Measurements from ENCODE around the gene RPTOR. TPM values are rescaled to one million over a fixed set of nuclear protein-coding genes. Genes with fewer than 3 reads are reported as not detected.

Gene RPTOR
- polyA plus RNA-seq, 1 donor from 2014 or later: 8.0 TPM

DNA sequence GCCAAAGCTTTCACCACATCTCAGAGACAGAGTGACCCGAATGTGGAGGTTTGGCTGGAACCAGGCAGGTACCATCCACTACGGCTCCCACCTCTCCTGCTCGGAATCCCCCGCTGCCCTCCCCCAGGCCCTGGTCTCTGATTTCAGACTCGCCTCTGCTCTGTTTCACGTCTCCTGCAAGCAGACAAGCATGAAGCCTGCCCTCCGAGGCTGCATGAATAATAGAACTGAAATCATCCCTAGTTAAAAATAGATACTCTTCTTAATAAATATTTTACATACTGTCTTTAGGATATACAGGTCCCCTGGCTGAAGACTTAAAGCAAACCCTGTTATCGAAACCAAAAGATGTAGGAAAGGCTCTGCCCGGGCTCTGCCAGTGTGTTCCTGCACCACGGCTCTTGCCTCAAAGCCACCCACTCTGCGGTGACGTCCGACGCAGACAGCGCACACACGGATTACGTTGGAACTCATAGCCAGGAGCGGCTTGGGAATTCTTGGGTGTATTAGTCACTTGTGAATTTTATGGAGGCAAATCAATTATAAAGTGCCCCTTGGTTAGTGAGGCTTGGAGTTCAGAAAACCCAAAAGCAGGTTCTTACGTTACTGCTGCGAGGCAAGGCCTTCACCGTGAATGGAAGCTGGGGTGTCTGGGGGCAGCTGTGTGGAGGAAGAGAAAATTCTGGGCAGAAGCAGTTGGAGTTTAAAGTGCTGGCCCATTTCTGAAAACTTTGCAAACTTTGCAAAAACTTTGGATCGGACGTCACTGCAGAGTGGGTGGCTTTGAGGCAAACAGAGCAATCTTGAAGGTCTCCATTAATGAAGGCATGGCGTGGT, 42.7 kb upstream of the RPTOR start:
- Histone ChIP-seq H3K9me2 (ENCODE audit: insufficient read depth, low read length) (no peaks in the 10 kb centered on the region), H3K27me3 (ENCODE audit: insufficient read depth, low read depth, low read length) (no peaks in the 10 kb centered on the region), H3K9ac (ENCODE audit: low read length) (no peak overlapping the region), H3K9me3 (ENCODE audit: low read length) (no peaks in the 10 kb centered on the region), H3K4me2 (ENCODE audit: low read length) (no peak overlapping the region), H2AFZ (ENCODE audit: low read depth, low read length) (no peak overlapping the region), H3K4me3 (ENCODE audit: low read length) (no peak overlapping the region), H3F3A (ENCODE audit: insufficient read depth, low read length, poor library complexity, severe bottlenecking) (no peaks in the 10 kb centered on the region), H3K79me2 (replicated peaks; ENCODE audit: insufficient read depth, low read length) (no peaks in the 10 kb centered on the region), H3K36me3 (ENCODE audit: insufficient read depth, low read length) (no peaks in the 10 kb centered on the region), H4K20me1 (ENCODE audit: insufficient read depth) (no peaks in the 10 kb centered on the region), H3K27ac (ENCODE audit: low read length) (no peak overlapping the region)
- TF ChIP-seq SMC3 (conservative IDR thresholded peaks at IDR 0.05; ENCODE audit: poor library complexity) (no peak), MXI1 (conservative IDR thresholded peaks at IDR 0.05; ENCODE audit: poor library complexity, severe bottlenecking) (no peak), EP300 (conservative IDR thresholded peaks at IDR 0.05; ENCODE audit: poor library complexity, severe bottlenecking) (no peak), TAF1 (IDR thresholded peaks at IDR 0.05; ENCODE audit: low read depth) (no peak), RAD21 (conservative IDR thresholded peaks at IDR 0.05) (no peak), EZH2 (IDR thresholded peaks at IDR 0.05; ENCODE audit: borderline replicate concordance, insufficient read depth, low read length, poor library complexity, severe bottlenecking) (no peak), POLR2AphosphoS5 (IDR thresholded peaks at IDR 0.05) (no peak)
- TF ChIP-seq, protein P1, sequence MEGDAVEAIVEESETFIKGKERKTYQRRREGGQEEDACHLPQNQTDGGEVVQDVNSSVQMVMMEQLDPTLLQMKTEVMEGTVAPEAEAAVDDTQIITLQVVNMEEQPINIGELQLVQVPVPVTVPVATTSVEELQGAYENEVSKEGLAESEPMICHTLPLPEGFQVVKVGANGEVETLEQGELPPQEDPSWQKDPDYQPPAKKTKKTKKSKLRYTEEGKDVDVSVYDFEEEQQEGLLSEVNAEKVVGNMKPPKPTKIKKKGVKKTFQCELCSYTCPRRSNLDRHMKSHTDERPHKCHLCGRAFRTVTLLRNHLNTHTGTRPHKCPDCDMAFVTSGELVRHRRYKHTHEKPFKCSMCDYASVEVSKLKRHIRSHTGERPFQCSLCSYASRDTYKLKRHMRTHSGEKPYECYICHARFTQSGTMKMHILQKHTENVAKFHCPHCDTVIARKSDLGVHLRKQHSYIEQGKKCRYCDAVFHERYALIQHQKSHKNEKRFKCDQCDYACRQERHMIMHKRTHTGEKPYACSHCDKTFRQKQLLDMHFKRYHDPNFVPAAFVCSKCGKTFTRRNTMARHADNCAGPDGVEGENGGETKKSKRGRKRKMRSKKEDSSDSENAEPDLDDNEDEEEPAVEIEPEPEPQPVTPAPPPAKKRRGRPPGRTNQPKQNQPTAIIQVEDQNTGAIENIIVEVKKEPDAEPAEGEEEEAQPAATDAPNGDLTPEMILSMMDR (IDR thresholded peaks at IDR 0.05; ENCODE audit: poor library complexity, severe bottlenecking): no peak
- TF ChIP-seq, protein P2, sequence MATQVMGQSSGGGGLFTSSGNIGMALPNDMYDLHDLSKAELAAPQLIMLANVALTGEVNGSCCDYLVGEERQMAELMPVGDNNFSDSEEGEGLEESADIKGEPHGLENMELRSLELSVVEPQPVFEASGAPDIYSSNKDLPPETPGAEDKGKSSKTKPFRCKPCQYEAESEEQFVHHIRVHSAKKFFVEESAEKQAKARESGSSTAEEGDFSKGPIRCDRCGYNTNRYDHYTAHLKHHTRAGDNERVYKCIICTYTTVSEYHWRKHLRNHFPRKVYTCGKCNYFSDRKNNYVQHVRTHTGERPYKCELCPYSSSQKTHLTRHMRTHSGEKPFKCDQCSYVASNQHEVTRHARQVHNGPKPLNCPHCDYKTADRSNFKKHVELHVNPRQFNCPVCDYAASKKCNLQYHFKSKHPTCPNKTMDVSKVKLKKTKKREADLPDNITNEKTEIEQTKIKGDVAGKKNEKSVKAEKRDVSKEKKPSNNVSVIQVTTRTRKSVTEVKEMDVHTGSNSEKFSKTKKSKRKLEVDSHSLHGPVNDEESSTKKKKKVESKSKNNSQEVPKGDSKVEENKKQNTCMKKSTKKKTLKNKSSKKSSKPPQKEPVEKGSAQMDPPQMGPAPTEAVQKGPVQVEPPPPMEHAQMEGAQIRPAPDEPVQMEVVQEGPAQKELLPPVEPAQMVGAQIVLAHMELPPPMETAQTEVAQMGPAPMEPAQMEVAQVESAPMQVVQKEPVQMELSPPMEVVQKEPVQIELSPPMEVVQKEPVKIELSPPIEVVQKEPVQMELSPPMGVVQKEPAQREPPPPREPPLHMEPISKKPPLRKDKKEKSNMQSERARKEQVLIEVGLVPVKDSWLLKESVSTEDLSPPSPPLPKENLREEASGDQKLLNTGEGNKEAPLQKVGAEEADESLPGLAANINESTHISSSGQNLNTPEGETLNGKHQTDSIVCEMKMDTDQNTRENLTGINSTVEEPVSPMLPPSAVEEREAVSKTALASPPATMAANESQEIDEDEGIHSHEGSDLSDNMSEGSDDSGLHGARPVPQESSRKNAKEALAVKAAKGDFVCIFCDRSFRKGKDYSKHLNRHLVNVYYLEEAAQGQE (IDR thresholded peaks at IDR 0.05; ENCODE audit: borderline replicate concordance): no peak

DNA sequence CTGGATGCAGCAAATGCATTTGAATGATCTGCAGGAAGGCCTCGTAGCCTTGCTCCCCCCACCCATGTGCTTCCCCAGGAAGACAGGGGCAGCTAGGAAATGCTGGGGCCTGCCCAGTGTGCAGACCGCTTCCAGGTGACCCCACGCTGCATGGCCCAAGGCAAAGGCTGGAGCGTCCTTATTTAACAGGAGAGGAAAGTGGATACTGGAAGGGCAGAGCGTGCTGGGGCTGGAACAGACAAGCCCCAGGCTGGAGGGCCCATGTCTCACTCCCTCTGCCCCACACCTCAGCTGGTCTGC, 42.1 kb upstream of the RPTOR start:
- Histone ChIP-seq H3K4me3 (ENCODE audit: low read length) (no peak overlapping the region), H3K9me2 (ENCODE audit: insufficient read depth, low read length) (no peaks in the 10 kb centered on the region), H3K36me3 (ENCODE audit: insufficient read depth, low read length) (no peaks in the 10 kb centered on the region), H3F3A (ENCODE audit: insufficient read depth, low read length, poor library complexity, severe bottlenecking) (no peaks in the 10 kb centered on the region), H4K20me1 (ENCODE audit: insufficient read depth) (no peaks in the 10 kb centered on the region), H3K9me3 (ENCODE audit: low read length) (no peaks in the 10 kb centered on the region), H3K79me2 (replicated peaks; ENCODE audit: insufficient read depth, low read length) (no peaks in the 10 kb centered on the region), H2AFZ (ENCODE audit: low read depth, low read length) (no peak overlapping the region), H3K27ac (ENCODE audit: low read length) (no peak overlapping the region), H3K27me3 (ENCODE audit: insufficient read depth, low read depth, low read length) (no peaks in the 10 kb centered on the region), H3K9ac (ENCODE audit: low read length) (no peak overlapping the region), H3K4me2 (ENCODE audit: low read length) (no peak overlapping the region)
- TF ChIP-seq POLR2AphosphoS5 (IDR thresholded peaks at IDR 0.05) (no peak), EP300 (conservative IDR thresholded peaks at IDR 0.05; ENCODE audit: poor library complexity, severe bottlenecking) (no peak), TAF1 (IDR thresholded peaks at IDR 0.05; ENCODE audit: low read depth) (no peak), RAD21 (conservative IDR thresholded peaks at IDR 0.05) (no peak), MXI1 (conservative IDR thresholded peaks at IDR 0.05; ENCODE audit: poor library complexity, severe bottlenecking) (no peak), EZH2 (IDR thresholded peaks at IDR 0.05; ENCODE audit: borderline replicate concordance, insufficient read depth, low read length, poor library complexity, severe bottlenecking) (no peak), SMC3 (conservative IDR thresholded peaks at IDR 0.05; ENCODE audit: poor library complexity) (no peak)
- TF ChIP-seq, protein P2 (IDR thresholded peaks at IDR 0.05; ENCODE audit: borderline replicate concordance): no peak
- TF ChIP-seq, protein P1 (IDR thresholded peaks at IDR 0.05; ENCODE audit: poor library complexity, severe bottlenecking): no peak
